ENCODE data around the gene CLEC18A.
"Not testable (repeated sequence)": the region's sequence is repeated elsewhere in the genome, so short reads cannot be mapped to it uniquely, and the experiment has no call there.

The CLEC18A gene

GRCh38 chr16:69951017-69951671, at the start of gene CLEC18A:
Gene CLEC18A, plus strand, starts transcription at chr16:69951334. Its CDS starts 33 bp downstream, at chr16:69951367.
- H3K27me3 ChIP-seq (ENCODE audit: insufficient read depth, low read length); H3F3A ChIP-seq (ENCODE audit: insufficient read depth, low read length); H3K9ac ChIP-seq (ENCODE audit: low read length); H4K20me1 ChIP-seq (ENCODE audit: insufficient read depth, low read length); H3K79me2 ChIP-seq (ENCODE audit: insufficient read depth, low read length); H3K4me1 ChIP-seq (ENCODE audit: insufficient read depth, low read length, severe bottlenecking); H3K36me3 ChIP-seq (ENCODE audit: insufficient read depth, low read length); H3K9me3 ChIP-seq (ENCODE audit: low read length); H3K27ac ChIP-seq (ENCODE audit: low read depth, low read length, poor library complexity, severe bottlenecking); H3K4me2 ChIP-seq (ENCODE audit: low read length); H3K9me2 ChIP-seq (ENCODE audit: low read depth, low read length); H3K4me3 ChIP-seq (ENCODE audit: low read depth, low read length, poor library complexity, severe bottlenecking); H2AFZ ChIP-seq (ENCODE audit: low read length): not testable (repeated sequence)

DNA sequence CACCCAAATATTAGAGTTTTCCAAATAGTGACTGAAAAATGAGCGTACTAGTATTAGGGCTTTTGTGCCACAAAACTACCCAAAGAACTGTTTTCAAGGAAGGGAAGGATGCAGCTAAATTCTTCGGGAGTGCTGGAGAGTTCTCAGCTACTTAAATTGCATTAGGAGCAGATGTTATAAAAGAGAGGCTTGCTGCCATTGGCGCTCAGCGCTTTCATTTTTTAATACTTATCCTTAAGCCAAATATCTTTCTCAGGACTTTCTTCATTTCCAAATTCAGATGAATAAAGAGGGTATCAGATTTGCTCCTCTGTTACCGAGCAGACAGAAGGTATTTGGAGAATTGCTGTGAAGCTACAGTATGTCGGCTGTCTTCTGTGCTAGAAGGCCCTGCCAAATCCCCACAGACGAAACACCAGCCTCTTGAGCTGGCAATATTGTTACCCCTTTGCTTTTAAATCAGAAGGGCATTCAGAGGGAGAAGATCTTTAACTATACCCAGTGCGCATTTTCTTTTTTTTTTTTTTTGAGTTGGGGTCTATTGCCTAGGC, 47.2 kb upstream of the CLEC18A start:
- Histone ChIP-seq H3K27me3 (ENCODE audit: insufficient read depth, low read length) (no peaks in the 10 kb centered on the region), H3K27ac (ENCODE audit: low read depth, low read length, poor library complexity, severe bottlenecking) (no peak overlapping the region)

GRCh38 chr16:69904495-69905170, 46.5 kb upstream of the CLEC18A start:
- no peaks in the 10 kb centered on the region for H4K20me1 ChIP-seq (ENCODE audit: insufficient read depth, low read length)
- H3K27ac ChIP-seq (ENCODE audit: low read depth, low read length, poor library complexity, severe bottlenecking), result no peak overlapping the region
- no peak overlapping the region for H3K9ac ChIP-seq (ENCODE audit: low read length)
- TF ChIP-seq EZH2 (IDR thresholded peaks at IDR 0.05; ENCODE audit: borderline replicate concordance, low read length), result no peak
- TF ChIP-seq CTCF (IDR thresholded peaks at IDR 0.05; ENCODE audit: low read length), result no peak
- H3K9me2 ChIP-seq (ENCODE audit: low read depth, low read length), result no peaks in the 10 kb centered on the region
- H2AFZ ChIP-seq (ENCODE audit: low read length), result no peak overlapping the region
- no peaks in the 10 kb centered on the region for H3K9me3 ChIP-seq (ENCODE audit: low read length)
- no peak overlapping the region for H3K4me2 ChIP-seq (ENCODE audit: low read length)
- H3K27me3 ChIP-seq (ENCODE audit: insufficient read depth, low read length), result no peaks in the 10 kb centered on the region
- no peak overlapping the region for H3K4me3 ChIP-seq (ENCODE audit: low read depth, low read length, poor library complexity, severe bottlenecking)
- no peaks in the 10 kb centered on the region for H3K79me2 ChIP-seq (ENCODE audit: insufficient read depth, low read length)
- no peaks in the 10 kb centered on the region for H3F3A ChIP-seq (ENCODE audit: insufficient read depth, low read length)
- H3K4me1 ChIP-seq (ENCODE audit: insufficient read depth, low read length, severe bottlenecking), result no peaks in the 10 kb centered on the region
- peaks cover 10% of the 10 kb centered on the region; the same call in 1 of the 2 replicates for H3K36me3 ChIP-seq (ENCODE audit: insufficient read depth, low read length)

More for the DNA sequence above, 47.2 kb upstream of the CLEC18A start:
- H2AFZ ChIP-seq (ENCODE audit: low read length), result no peak overlapping the region
- no peak overlapping the region for H3K9ac ChIP-seq (ENCODE audit: low read length)
- no peaks in the 10 kb centered on the region for H4K20me1 ChIP-seq (ENCODE audit: insufficient read depth, low read length)
- no peak overlapping the region for H3K4me2 ChIP-seq (ENCODE audit: low read length)
- H3K9me2 ChIP-seq (ENCODE audit: low read depth, low read length), result no peaks in the 10 kb centered on the region
- no peaks in the 10 kb centered on the region for H3K4me1 ChIP-seq (ENCODE audit: insufficient read depth, low read length, severe bottlenecking)
- H3F3A ChIP-seq (ENCODE audit: insufficient read depth, low read length), result no peaks in the 10 kb centered on the region
- no peaks in the 10 kb centered on the region for H3K9me3 ChIP-seq (ENCODE audit: low read length)
- TF ChIP-seq CTCF (IDR thresholded peaks at IDR 0.05; ENCODE audit: low read length), result no peak
- TF ChIP-seq EZH2 (IDR thresholded peaks at IDR 0.05; ENCODE audit: borderline replicate concordance, low read length), result no peak
- no peaks in the 10 kb centered on the region for H3K79me2 ChIP-seq (ENCODE audit: insufficient read depth, low read length)
- H3K4me3 ChIP-seq (ENCODE audit: low read depth, low read length, poor library complexity, severe bottlenecking), result no peak overlapping the region
- peaks cover 3% of the 10 kb centered on the region; the same call in 1 of the 2 replicates for H3K36me3 ChIP-seq (ENCODE audit: insufficient read depth, low read length)
